Endothelial cell (in vitro differentiated cells): ENCODE results near the gene UGCG. TPM values are rescaled to one million over a fixed set of nuclear protein-coding genes. Genes with fewer than 3 reads are reported as not detected.

Experiments used
- DNase-seq: peaks from one replicate; pipeline ENCODE4 v3.0.0; 2021; ENCODE audit warnings: low spot score
- H3K27ac Mint-ChIP-seq: one replicate; pipeline ENCODE4 v1.8.0; 2021; ENCODE audit warnings: mixed read lengths, inconsistent platforms; ENCODE audit not compliant: unreplicated experiment
- H3K27me3 Mint-ChIP-seq: one replicate; pipeline ENCODE4 v1.8.0; 2021; ENCODE audit warnings: mild to moderate bottlenecking, moderate library complexity, mixed read lengths, inconsistent platforms; ENCODE audit not compliant: unreplicated experiment
- H3K36me3 Mint-ChIP-seq: one replicate; pipeline ENCODE4 v1.8.0; 2021; ENCODE audit warnings: mild to moderate bottlenecking, low read depth, mixed read lengths, inconsistent platforms; ENCODE audit not compliant: unreplicated experiment
- H3K4me1 Mint-ChIP-seq: one replicate; pipeline ENCODE4 v1.8.0; 2021; ENCODE audit warnings: mild to moderate bottlenecking, mixed read lengths, inconsistent platforms; ENCODE audit not compliant: unreplicated experiment
- H3K4me3 Mint-ChIP-seq: one replicate; pipeline ENCODE4 v1.8.0; 2021; ENCODE audit warnings: mild to moderate bottlenecking, mixed read lengths, inconsistent platforms; ENCODE audit not compliant: unreplicated experiment
- H3K9me3 Mint-ChIP-seq: one replicate; pipeline ENCODE4 v1.8.0; 2021; ENCODE audit warnings: mixed read lengths, inconsistent platforms; ENCODE audit not compliant: unreplicated experiment
- total RNA-seq: library from RNA; stranded (reverse); fragmentation: NEBNext Ultra II Directional; extraction: Animal tissue kit (Norgen Biotek cat#: 25700); gene quantifications from one replicate; pipeline ENCODE4 v1.2.1, GENCODE V29; 2021; ENCODE audit not compliant: unreplicated experiment
- TF ChIP-seq, protein P1 (sequence below): fragments of 200-600 bp; sonication (generic); IDR thresholded peaks from one replicate; pipeline ENCODE4 v1.5.0; 2021; ENCODE audit warnings: antibody characterized with exemption; ENCODE audit not compliant: unreplicated experiment

The UGCG gene
- total RNA-seq, 1 donor from 2014 or later = 14.1 TPM

DNA sequence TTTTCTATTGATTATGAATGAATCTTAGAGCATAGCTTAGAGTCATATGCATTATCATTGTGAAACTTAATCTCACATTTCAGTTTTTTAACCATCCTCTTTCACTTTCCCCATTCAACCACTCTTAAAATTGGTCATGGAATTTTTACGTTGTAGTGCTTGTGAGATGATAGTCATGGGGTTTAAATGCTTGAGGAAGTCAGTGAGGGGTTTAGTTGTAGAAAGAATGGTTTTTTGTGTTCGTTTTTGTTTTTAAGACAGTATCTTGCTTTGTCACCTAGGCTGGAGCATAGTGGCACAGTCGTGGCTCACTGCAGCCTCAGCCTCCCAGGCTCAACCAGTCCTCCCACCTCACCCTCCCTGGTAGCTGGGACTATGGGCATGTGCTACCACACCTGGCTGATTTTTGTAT is 19.6 kb downstream of the UGCG start:
- Mint-ChIP-seq H3K36me3 (no peaks in the 10 kb centered on the region), H3K4me3 (no peak overlapping the region), H3K4me1 (no peaks in the 10 kb centered on the region), H3K27me3 (no peaks in the 10 kb centered on the region), H3K9me3 (no peaks in the 10 kb centered on the region), H3K27ac (no peak overlapping the region)
- no peak for DNase-seq
- TF ChIP-seq, protein P1, sequence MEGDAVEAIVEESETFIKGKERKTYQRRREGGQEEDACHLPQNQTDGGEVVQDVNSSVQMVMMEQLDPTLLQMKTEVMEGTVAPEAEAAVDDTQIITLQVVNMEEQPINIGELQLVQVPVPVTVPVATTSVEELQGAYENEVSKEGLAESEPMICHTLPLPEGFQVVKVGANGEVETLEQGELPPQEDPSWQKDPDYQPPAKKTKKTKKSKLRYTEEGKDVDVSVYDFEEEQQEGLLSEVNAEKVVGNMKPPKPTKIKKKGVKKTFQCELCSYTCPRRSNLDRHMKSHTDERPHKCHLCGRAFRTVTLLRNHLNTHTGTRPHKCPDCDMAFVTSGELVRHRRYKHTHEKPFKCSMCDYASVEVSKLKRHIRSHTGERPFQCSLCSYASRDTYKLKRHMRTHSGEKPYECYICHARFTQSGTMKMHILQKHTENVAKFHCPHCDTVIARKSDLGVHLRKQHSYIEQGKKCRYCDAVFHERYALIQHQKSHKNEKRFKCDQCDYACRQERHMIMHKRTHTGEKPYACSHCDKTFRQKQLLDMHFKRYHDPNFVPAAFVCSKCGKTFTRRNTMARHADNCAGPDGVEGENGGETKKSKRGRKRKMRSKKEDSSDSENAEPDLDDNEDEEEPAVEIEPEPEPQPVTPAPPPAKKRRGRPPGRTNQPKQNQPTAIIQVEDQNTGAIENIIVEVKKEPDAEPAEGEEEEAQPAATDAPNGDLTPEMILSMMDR = no peak

DNA sequence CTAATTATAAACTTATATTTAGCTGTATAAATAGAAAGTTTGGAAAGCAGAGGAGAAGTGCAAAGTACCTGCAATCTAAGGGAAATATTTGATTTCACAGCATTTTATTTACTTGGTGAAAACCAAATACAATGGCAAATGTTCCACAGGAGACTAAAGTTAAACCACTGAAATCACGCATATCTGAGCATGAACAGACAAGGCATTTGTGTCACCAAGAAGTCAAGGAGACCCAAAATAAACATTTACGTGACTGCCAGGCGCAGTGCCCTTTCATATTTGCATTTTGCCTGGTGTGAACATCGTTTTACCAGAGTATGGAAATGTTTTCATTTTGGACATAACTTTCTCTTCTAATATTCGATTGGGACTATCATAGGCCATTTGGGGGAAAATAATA is 20.6 kb downstream of the UGCG start:
- Mint-ChIP-seq H3K9me3 (no peaks in the 10 kb centered on the region), H3K4me1 (no peaks in the 10 kb centered on the region), H3K27me3 (no peaks in the 10 kb centered on the region), H3K27ac (no peak overlapping the region), H3K4me3 (no peak overlapping the region), H3K36me3 (no peaks in the 10 kb centered on the region)
- TF ChIP-seq, protein P1 = no peak
- DNase-seq = no peak

DNA sequence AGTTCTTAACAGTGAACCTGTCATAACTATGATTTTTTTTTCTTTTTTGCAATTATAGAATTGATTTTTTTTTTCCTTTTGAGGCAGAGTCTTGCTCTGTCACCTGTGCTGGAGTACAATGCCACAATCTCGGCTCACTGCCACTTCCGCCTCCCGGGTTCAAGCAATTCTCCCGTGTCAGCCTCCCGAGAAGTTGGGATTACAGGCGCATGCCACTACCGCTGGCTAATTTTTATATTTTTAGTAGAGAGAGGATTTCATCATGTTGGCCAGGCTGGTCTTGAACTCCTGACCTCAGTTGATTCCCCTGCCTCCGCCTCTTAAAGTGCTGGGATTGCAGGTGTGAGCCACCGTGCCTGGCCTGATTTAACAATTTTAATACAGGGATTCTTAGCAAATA is 21.4 kb downstream of the UGCG start:
- TF ChIP-seq, protein P1 = no peak
- Mint-ChIP-seq H3K4me3 (no peak overlapping the region), H3K4me1 (no peaks in the 10 kb centered on the region), H3K36me3 (no peaks in the 10 kb centered on the region), H3K9me3 (no peaks in the 10 kb centered on the region), H3K27me3 (no peaks in the 10 kb centered on the region), H3K27ac (no peak overlapping the region)
- no peak for DNase-seq

DNA sequence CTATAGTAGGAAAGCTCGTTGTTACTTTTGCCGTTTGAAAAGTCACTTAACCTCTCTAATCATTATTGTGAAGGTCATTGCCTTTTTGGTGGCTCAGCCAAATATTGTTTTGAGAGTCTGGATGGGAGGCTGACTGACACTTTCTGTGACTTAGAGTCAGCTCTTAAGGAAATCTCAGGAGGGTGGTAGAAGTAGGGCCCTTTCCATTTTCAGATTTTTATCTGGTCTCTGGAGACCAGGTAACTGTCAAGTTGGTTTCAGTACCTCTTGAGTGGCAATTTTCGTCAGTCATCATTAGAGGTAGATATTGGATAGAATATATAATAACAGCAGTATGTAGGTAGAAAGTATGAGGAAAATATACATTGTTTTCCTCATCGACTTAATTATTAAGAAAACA is 23.3 kb downstream of the UGCG start:
- TF ChIP-seq, protein P1 = no peak
- no peaks in the 10 kb centered on the region for H3K4me1 Mint-ChIP-seq
- DNase-seq = no peak
- no peaks in the 10 kb centered on the region for H3K27me3 Mint-ChIP-seq
- H3K4me3 Mint-ChIP-seq = no peak overlapping the region
- H3K36me3 Mint-ChIP-seq = no peaks in the 10 kb centered on the region
- H3K27ac Mint-ChIP-seq = no peak overlapping the region
- no peaks in the 10 kb centered on the region for H3K9me3 Mint-ChIP-seq

DNA sequence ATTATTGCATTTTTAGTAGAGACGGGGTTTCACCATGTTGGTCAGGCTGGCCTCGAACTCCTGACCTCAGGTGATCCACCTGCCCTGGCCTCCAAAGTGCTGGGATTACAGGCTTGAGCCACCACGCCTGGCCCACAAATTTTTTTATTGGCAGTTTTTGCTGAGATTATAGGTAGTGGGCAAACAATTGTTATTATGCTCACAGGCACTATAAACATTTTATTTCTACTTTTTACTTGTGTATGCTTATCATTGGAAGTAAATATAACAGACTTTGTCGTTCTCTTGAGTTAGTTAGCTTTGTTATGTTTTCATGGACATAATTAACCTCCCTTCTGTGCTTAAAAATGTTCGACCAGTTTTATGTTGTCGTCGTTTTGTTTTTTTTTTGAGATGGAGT is 23.9 kb downstream of the UGCG start:
- H3K27me3 Mint-ChIP-seq = no peaks in the 10 kb centered on the region
- no peak overlapping the region for H3K27ac Mint-ChIP-seq
- no peaks in the 10 kb centered on the region for H3K36me3 Mint-ChIP-seq
- TF ChIP-seq, protein P1 = no peak
- H3K9me3 Mint-ChIP-seq = no peaks in the 10 kb centered on the region
- H3K4me3 Mint-ChIP-seq = no peak overlapping the region
- no peaks in the 10 kb centered on the region for H3K4me1 Mint-ChIP-seq
- no peak for DNase-seq
